Measurements from ENCODE around the gene CD55.

DNA sequence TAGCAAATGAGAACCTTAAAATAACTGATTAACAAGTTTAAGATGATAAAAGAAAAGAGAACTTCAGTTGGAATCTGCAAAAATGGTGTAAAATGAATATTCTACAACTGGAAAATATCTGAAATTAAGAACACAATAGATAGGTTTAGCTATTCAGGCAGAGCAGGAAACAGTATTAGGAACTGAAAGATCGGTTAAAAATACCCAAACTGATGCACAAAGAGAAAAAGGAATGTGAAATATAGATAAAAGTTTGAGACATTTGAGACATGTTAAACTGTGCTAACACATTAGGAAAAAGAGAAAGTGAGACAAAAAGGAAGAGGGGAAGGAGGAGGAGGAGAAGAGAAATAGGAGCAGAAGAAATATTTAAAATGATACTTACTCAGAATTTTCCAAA, 12.1 kb downstream of the CD55 start:
- TF ChIP-seq CTCF (conservative IDR thresholded peaks at IDR 0.05; ENCODE audit: low read length) (no peak), EZH2phosphoT487 (IDR thresholded peaks at IDR 0.05; ENCODE audit: borderline replicate concordance) (no peak)

Data from Loucy (cell line).